Measurements from ENCODE around the gene RXRA.

DNA sequence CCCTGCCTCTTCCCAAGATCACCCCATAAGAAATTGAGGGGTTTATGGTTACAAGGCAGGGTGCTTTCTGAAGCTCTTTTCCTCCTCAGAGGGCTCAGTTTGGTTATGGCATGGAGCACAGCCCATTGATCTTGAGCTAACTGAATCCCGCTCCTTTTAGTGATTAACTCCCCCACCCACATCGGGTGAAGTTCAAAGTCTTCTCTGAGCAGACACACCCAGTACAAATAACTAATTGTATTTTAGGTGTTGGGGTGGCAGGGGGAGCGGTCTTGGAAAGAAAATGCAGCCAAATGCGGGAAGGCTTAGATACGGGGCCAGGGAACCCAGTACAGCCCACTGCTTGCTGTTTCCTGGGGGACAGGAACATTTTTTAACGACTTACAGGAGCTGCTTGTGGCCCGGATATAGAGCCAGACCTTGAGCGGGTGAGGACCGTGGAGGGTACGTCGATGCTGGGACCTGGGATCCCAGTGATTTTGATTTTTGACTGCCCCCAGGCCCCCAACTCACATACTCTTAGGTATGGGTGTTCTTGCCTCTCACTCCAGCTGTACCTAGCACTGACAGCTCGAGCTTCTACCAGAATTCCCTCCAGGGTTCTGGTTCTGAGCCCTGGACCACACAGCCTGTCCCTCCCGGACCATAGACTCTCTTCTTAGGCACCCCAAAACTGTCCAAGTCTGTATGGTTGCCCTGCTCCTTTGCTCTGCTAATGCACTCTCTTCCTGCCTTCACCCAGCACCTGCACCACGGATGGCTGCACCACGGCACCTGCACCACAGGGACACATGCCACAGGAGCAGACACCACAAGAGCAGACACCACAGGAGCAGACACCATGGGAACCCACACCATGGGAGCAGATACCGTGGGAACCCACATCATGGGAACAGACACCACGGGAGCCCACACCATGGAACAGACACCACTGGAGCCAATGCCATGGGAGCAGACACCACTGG lies 18.3 kb upstream of the RXRA start:
- TF ChIP-seq, protein P1, sequence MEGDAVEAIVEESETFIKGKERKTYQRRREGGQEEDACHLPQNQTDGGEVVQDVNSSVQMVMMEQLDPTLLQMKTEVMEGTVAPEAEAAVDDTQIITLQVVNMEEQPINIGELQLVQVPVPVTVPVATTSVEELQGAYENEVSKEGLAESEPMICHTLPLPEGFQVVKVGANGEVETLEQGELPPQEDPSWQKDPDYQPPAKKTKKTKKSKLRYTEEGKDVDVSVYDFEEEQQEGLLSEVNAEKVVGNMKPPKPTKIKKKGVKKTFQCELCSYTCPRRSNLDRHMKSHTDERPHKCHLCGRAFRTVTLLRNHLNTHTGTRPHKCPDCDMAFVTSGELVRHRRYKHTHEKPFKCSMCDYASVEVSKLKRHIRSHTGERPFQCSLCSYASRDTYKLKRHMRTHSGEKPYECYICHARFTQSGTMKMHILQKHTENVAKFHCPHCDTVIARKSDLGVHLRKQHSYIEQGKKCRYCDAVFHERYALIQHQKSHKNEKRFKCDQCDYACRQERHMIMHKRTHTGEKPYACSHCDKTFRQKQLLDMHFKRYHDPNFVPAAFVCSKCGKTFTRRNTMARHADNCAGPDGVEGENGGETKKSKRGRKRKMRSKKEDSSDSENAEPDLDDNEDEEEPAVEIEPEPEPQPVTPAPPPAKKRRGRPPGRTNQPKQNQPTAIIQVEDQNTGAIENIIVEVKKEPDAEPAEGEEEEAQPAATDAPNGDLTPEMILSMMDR (IDR thresholded peaks at IDR 0.05) = no peak
- TF ChIP-seq POLR2A (IDR thresholded peaks at IDR 0.05) = no peak
